Nephron progenitor cell (in vitro differentiated cells): Measurements from ENCODE around the gene IBA57.

Source experiments
- DNase-seq: peaks from one replicate; pipeline ENCODE4 v3.0.0; 2021
- H3K27ac Mint-ChIP-seq: 2 replicates; pipeline ENCODE4 v1.8.0; 2021; ENCODE audit warnings: mild to moderate bottlenecking, moderate library complexity, mixed read lengths
- H3K27me3 Mint-ChIP-seq: 2 replicates; pipeline ENCODE4 v1.8.0; 2021; ENCODE audit warnings: mild to moderate bottlenecking, low read depth, mixed read lengths; ENCODE audit not compliant: poor library complexity
- H3K36me3 Mint-ChIP-seq: 2 replicates; pipeline ENCODE4 v1.8.0; 2021; ENCODE audit warnings: low read depth, mixed read lengths
- H3K4me1 Mint-ChIP-seq: 2 replicates; pipeline ENCODE4 v1.8.0; 2021; ENCODE audit warnings: mixed read lengths
- H3K4me3 Mint-ChIP-seq: 2 replicates; pipeline ENCODE4 v1.8.0; 2021; ENCODE audit warnings: mild to moderate bottlenecking, moderate library complexity, mixed read lengths
- H3K9me3 Mint-ChIP-seq: 2 replicates; pipeline ENCODE4 v1.8.0; 2021; ENCODE audit warnings: mild to moderate bottlenecking, moderate library complexity, mixed read lengths
- TF ChIP-seq, protein P1 (sequence below): fragments of 200-600 bp; sonication (generic); IDR thresholded peaks from 2 replicates; pipeline ENCODE4 v1.5.0; 2021; ENCODE audit warnings: antibody characterized with exemption

IBA57 gene

DNA sequence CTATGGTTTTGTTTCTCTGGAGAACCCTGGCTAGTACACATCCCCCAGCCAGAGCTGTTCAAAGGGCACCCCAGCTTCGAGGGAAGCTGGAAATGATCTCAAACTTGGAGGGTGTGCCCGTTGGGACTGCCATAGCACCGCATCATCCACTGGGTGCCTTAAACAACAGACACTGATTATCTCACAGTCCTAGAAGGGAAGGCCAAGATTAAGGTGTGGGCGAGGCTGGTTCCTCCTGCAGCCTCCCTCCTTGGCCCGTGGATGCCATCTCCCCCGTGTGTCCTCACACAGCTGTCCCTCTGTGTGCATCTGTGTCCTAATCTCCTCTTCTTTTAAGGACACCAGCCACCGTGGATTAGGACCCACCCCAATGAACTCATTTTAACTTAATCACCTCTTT, 4.2 kb upstream of the IBA57 start:
- Mint-ChIP-seq H3K4me3 (no peak overlapping the region), H3K4me1 (peaks cover 27% of the 10 kb centered on the region), H3K36me3 (no peaks in the 10 kb centered on the region), H3K27ac (no peak overlapping the region), H3K27me3 (no peaks in the 10 kb centered on the region), H3K9me3 (no peaks in the 10 kb centered on the region)
- no peak for DNase-seq
- TF ChIP-seq, protein P1, sequence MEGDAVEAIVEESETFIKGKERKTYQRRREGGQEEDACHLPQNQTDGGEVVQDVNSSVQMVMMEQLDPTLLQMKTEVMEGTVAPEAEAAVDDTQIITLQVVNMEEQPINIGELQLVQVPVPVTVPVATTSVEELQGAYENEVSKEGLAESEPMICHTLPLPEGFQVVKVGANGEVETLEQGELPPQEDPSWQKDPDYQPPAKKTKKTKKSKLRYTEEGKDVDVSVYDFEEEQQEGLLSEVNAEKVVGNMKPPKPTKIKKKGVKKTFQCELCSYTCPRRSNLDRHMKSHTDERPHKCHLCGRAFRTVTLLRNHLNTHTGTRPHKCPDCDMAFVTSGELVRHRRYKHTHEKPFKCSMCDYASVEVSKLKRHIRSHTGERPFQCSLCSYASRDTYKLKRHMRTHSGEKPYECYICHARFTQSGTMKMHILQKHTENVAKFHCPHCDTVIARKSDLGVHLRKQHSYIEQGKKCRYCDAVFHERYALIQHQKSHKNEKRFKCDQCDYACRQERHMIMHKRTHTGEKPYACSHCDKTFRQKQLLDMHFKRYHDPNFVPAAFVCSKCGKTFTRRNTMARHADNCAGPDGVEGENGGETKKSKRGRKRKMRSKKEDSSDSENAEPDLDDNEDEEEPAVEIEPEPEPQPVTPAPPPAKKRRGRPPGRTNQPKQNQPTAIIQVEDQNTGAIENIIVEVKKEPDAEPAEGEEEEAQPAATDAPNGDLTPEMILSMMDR, result no peak

DNA sequence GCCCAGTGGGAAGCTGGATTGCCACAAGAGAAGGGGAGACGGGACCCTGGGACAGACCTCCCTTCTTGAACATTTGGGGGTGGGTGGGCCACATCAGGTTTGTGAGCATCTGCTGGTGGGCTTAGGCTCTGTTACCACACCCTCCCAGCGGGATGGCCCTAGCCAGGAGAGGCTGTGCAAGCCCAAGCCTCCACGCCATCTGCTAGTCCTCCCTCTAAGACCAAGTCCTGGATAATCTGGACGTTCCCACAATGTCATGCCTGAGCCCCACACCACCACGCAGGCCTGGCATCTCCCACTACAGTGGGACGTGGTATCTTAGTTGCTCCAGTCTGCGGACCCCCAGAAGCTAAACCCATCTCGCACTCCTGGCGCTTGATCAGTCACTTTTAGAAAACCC, 3.7 kb upstream of the IBA57 start:
- Mint-ChIP-seq H3K36me3 (no peaks in the 10 kb centered on the region), H3K27me3 (no peaks in the 10 kb centered on the region), H3K9me3 (no peaks in the 10 kb centered on the region), H3K4me3 (no peak overlapping the region), H3K27ac (no peak overlapping the region), H3K4me1 (peaks cover 31% of the 10 kb centered on the region)
- DNase-seq, result no peak
- TF ChIP-seq, protein P1, result no peak

DNA sequence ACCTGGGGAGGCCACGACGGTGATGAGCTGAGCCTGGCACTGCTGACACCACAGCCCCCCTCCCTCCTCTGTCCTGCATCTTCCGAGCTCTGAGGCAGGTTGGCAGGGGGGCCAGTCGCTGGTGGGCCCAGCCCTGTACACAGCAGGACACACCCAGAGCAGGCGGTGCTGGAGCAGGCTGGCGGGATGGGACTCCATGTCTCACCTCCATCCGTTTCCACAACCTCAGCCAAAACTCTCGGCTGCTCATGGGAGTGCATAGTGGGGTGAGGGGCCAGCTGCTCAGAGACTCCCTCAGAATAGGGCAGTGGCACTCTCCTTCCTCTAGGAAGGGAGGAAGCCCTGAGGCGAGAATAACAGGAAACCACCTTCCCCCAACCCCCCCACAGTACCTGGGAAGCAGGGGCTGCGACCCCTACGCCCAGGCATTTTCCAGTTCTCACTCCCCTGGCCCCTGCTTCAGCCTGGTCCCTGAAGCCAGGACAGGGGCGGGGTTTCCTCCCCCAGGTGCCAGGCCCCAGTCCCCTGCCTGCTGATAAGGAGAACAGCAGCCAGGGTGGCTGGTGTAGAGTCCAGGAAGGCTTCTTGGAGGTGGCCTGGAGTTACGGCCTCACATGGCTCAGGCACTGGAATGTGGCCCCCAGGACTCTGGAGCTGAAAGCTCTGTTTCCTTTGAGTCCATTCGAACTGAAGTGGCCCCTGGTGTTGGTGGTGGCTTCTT, 3.2 kb upstream of the IBA57 start:
- Mint-ChIP-seq H3K4me1 (peaks cover 33% of the 10 kb centered on the region), H3K9me3 (no peaks in the 10 kb centered on the region)
- DNase-seq, result no peak

DNA sequence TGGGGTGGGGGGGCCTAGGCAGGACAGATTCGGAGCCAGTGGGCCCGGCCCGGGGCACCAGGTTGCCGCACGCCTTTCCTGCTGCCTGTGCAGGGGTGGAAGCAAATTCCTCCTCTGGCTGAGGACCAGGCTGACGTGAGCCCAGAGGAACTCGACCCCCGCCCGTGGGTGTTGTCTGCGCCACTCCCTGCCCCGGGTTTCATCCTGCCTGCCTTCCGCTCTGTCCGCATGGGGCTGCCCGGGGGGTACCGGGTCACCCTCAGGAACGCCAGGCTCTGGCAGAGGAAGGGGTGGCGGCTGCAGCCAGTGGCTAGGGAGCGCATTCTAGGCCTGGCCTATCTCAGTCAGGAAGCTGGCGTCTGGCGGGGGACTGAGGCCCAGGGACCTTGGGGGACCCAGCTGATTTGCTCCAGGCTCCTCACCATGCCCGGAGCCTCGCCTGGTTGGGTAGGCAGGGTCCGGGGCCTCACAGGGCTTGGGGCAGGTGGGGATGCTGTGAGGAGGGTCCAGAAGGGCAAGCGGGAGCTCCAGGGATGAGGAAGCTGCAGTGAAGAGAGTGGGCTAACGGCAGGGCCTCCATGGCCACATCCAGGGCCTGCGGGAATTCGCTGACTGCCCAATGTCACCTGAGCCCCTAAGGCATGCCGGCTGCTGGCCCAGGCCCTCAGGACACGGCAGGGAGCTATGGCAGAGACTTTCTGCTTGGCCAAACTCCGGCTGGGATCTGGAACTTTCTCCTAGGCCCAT, 2.4 kb upstream of the IBA57 start:
- Mint-ChIP-seq H3K27me3 (no peaks in the 10 kb centered on the region), H3K4me1 (peaks cover 39% of the 10 kb centered on the region), H3K9me3 (no peaks in the 10 kb centered on the region), H3K4me3 (no peak overlapping the region), H3K36me3 (no peaks in the 10 kb centered on the region), H3K27ac (no peak overlapping the region)
- TF ChIP-seq, protein P1, result no peak
- no peak for DNase-seq

More for the DNA sequence above, 3.2 kb upstream of the IBA57 start:
- H3K27me3 Mint-ChIP-seq, result no peaks in the 10 kb centered on the region
- no peaks in the 10 kb centered on the region for H3K36me3 Mint-ChIP-seq
- H3K27ac Mint-ChIP-seq, result no peak overlapping the region
- TF ChIP-seq, protein P1, result no peak
- no peak overlapping the region for H3K4me3 Mint-ChIP-seq

DNA sequence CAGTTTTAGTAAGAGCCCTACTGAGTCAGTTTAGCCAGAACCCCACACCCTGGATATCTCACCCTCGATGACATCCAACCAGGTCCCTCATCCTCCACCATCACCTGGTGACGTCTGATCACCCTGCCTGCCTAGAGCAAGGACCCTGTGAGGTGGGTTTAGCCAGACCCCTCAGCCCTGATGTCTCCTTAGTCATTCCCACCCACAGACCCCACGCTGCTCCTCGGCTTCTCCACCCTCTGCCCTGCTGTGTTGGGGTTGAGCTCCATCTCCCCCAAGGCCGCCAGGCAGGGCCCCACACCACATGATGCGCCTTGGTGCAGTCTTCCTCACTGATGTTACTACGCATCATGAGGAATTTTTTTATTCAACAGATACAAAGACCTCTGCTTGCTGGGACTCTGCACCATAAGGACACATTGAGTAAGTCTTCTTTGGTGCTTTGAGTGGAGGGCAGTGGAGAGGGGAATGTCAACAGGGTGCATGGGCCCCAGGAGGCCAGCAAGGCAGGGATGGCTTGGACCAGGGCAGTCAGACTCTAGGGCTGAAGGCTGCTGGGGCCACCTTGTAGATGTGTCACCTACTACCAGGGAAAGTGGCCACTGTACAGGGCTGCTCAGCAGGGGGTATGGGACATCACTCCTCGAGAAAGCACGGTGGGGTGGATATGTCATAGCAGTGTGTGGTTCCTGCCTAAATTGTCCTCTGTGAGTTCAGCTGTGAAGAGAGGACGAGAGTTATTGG, 1.7 kb upstream of the IBA57 start:
- H3K36me3 Mint-ChIP-seq, result no peaks in the 10 kb centered on the region
- peak overlapping the region; percentile 90 for H3K4me3 Mint-ChIP-seq
- peaks cover 39% of the 10 kb centered on the region for H3K4me1 Mint-ChIP-seq
- no peak overlapping the region for H3K27ac Mint-ChIP-seq
- H3K27me3 Mint-ChIP-seq, result no peaks in the 10 kb centered on the region
- H3K9me3 Mint-ChIP-seq, result no peaks in the 10 kb centered on the region
- DNase-seq, result no peak
- TF ChIP-seq, protein P1, result no peak
